HepG2 (cell line): ENCODE results near the gene ZNF584. TPM values are rescaled to one million over a fixed set of nuclear protein-coding genes. Genes with fewer than 3 reads are reported as not detected.

Experiments
- ARNT2 ChIP-seq: sonication (generic); formaldehyde crosslinking; IDR thresholded peaks from 2 replicates; pipeline ENCODE4 v1.8.0; 2022; ENCODE audit warnings: mild to moderate bottlenecking, low read depth, missing genetic modification reagents, moderate library complexity
- ATF4 ChIP-seq, 2 experiments: fragments of 450-650 bp in 1 of 2; sonication (generic) in 1 of 2; formaldehyde crosslinking; IDR thresholded peaks; 2 replicates each; pipeline versions ENCODE4 v1.5.0 to v1.8.0; 2020 to 2022; ENCODE audit warnings: mild to moderate bottlenecking in 1 of 2, missing genetic modification reagents in 1 of 2
- GPBP1L1 ChIP-seq: sonication (generic); formaldehyde crosslinking; IDR thresholded peaks from 2 replicates; pipeline ENCODE4 v1.5.0; 2020; ENCODE audit warnings: mild to moderate bottlenecking, missing genetic modification reagents
- HNF1B ChIP-seq: sonication (generic); formaldehyde crosslinking; IDR thresholded peaks from 2 replicates; pipeline ENCODE4 v1.5.1; 2020; ENCODE audit warnings: mild to moderate bottlenecking, moderate library complexity, missing genetic modification reagents
- HNRNPLL ChIP-seq: fragments of 200-400 bp; formaldehyde crosslinking; IDR thresholded peaks from 2 replicates; pipeline ENCODE4 v1.6.1; 2017; ENCODE audit warnings: mild to moderate bottlenecking, low read depth, low read length; ENCODE audit not compliant: poor library complexity, severe bottlenecking
- HOXA9 ChIP-seq: sonication (generic); formaldehyde crosslinking; IDR thresholded peaks from 2 replicates; pipeline ENCODE4 v1.8.1; 2022; ENCODE audit warnings: missing genetic modification reagents, mild to moderate bottlenecking, moderate library complexity, borderline replicate concordance
- KDM2A ChIP-seq: sonication (generic); formaldehyde crosslinking; IDR thresholded peaks from 2 replicates; pipeline ENCODE4 v1.4.0; 2020; ENCODE audit warnings: low read depth, missing genetic modification reagents, borderline replicate concordance
- MBD4 ChIP-seq: IDR thresholded peaks from 2 replicates; pipeline ENCODE4 v1.6.1; 2012; ENCODE audit warnings: low read length, inconsistent platforms, borderline replicate concordance
- MED1 ChIP-seq: sonication (generic); formaldehyde crosslinking; IDR thresholded peaks from 2 replicates; pipeline ENCODE4 v1.4.0; 2020; ENCODE audit warnings: missing genetic modification reagents
- PRMT3 ChIP-seq: sonication (generic); formaldehyde crosslinking; IDR thresholded peaks from 2 replicates; pipeline ENCODE4 v1.8.1; 2022; ENCODE audit warnings: low read depth, mild to moderate bottlenecking, moderate library complexity, missing genetic modification reagents, borderline replicate concordance
- RAD51 ChIP-seq: fragments of 450-650 bp; IDR thresholded peaks from 2 replicates; pipeline ENCODE4 v1.6.1; 2016; ENCODE audit warnings: borderline replicate concordance
- RFXAP ChIP-seq: sonication (generic); formaldehyde crosslinking; IDR thresholded peaks from 2 replicates; pipeline ENCODE4 v1.4.0; 2020; ENCODE audit warnings: missing genetic modification reagents, borderline replicate concordance
- SMAD1 ChIP-seq: sonication (generic); formaldehyde crosslinking; IDR thresholded peaks from 2 replicates; pipeline ENCODE4 v1.4.0; 2020; ENCODE audit warnings: missing genetic modification reagents, low read depth, mild to moderate bottlenecking, borderline replicate concordance
- SOX6 ChIP-seq, 2 experiments: fragments of 450-650 bp in 1 of 2; sonication (generic) in 1 of 2; formaldehyde crosslinking in 1 of 2; IDR thresholded peaks; 2 replicates each; pipeline versions ENCODE4 v1.4.0 to v1.6.1; 2017 to 2020; ENCODE audit warnings: antibody characterized with exemption in 1 of 2, mild to moderate bottlenecking in 1 of 2, missing genetic modification reagents in 1 of 2
- TFAP4 ChIP-seq: sonication (generic); IDR thresholded peaks from 2 replicates; pipeline ENCODE4 v1.6.1; 2016; ENCODE audit warnings: low read depth, borderline replicate concordance
- ZMYM3 ChIP-seq: sonication (generic); formaldehyde crosslinking; IDR thresholded peaks from 2 replicates; pipeline ENCODE4 v1.5.1; 2020; ENCODE audit warnings: mild to moderate bottlenecking, missing genetic modification reagents
- ZNF543 ChIP-seq: sonication (generic); formaldehyde crosslinking; IDR thresholded peaks from 2 replicates; pipeline ENCODE4 v1.4.0; 2020; ENCODE audit warnings: mild to moderate bottlenecking, missing genetic modification reagents
- ZNF749 ChIP-seq: sonication (generic); formaldehyde crosslinking; IDR thresholded peaks from 2 replicates; pipeline ENCODE4 v1.8.0; 2022; ENCODE audit warnings: mild to moderate bottlenecking, missing genetic modification reagents, moderate library complexity, borderline replicate concordance
- ZNF766 ChIP-seq: sonication (generic); formaldehyde crosslinking; IDR thresholded peaks from 2 replicates; pipeline ENCODE4 v1.5.0; 2020; ENCODE audit warnings: missing genetic modification reagents, borderline replicate concordance
- ZNF770 ChIP-seq: sonication (generic); formaldehyde crosslinking; IDR thresholded peaks from 2 replicates; pipeline ENCODE4 v1.5.0; 2020; ENCODE audit warnings: mild to moderate bottlenecking, missing genetic modification reagents
- ZNF878 ChIP-seq: sonication (generic); formaldehyde crosslinking; IDR thresholded peaks from 2 replicates; pipeline ENCODE4 v1.8.1; 2023; ENCODE audit warnings: mild to moderate bottlenecking, missing genetic modification reagents, moderate library complexity
- polyA plus RNA-seq, 8 experiments: library from polyadenylated mRNA; depleted of rRNA in 3 of 8; stranded (reverse) in 7 of 8; unstranded in 1 of 8; fragments of >200 nt; fragmentation: Illumina TruSeq in 4 of 8; extraction: Trizol in 4 of 8; gene quantifications; 2 replicates each; pipeline versions ENCODE4 v1.2.1 to v1.2.3, GENCODE V29; 2011 to 2016; ENCODE audit warnings: low read depth in 4 of 8, missing spikeins in 1 of 8, mixed read lengths in 1 of 8; ENCODE audit not compliant: insufficient read depth in 1 of 8
- total RNA-seq, 5 experiments: library from RNA; depleted of rRNA; stranded (reverse); fragments of >200 nt; fragmentation: Illumina TruSeq; extraction: Trizol; gene quantifications; 2 replicates each; pipeline ENCODE4 v1.2.3, GENCODE V29; 2016; ENCODE audit warnings: low read depth in 1 of 5

The ZNF584 gene
- total and polyA plus RNA-seq, 2 of the 13 experiments (the other 11 are each of a cell fraction or from before 2014, with no cell fraction given), result 2.4 to 7.0 TPM

GRCh38 chr19:58387338-58388174 lies 20.9 kb upstream of the ZNF584 start (continued):
- TF ChIP-seq GPBP1L1 (CRISPR knock-in tag) (no peak), HOXA9 (CRISPR knock-in tag) (no peak), ARNT2 (no peak), KDM2A (CRISPR knock-in tag) (no peak), SMAD1 (CRISPR knock-in tag) (no peak), HNF1B (CRISPR knock-in tag) (no peak), TFAP4 (no peak), SOX6 (IDR thresholded peaks at IDR 0.05) (no peak), SOX6 (CRISPR knock-in tag; IDR thresholded peaks at IDR 0.05) (no peak; the same call in 1 of the 2 replicates), ZNF543 (no peak), MED1 (CRISPR knock-in tag) (no peak), MBD4 (no peak), RAD51 (no peak), ZNF749 (CRISPR knock-in tag) (no peak), ZNF766 (no peak), ATF4 (CRISPR knock-in tag; IDR thresholded peaks at IDR 0.05) (no peak), ZNF770 (CRISPR knock-in tag) (no peak), RFXAP (CRISPR knock-in tag) (no peak), HNRNPLL (no peak), ZMYM3 (CRISPR knock-in tag) (no peak), ZNF878 (CRISPR knock-in tag) (0 out of 2 replicates have a peak, but pooled peaks have one; percentile 6), PRMT3 (no peak)
